GM12864 (cell line): ENCODE data around the gene MIF.
"Not testable (repeated sequence)": the region's sequence is repeated elsewhere in the genome, so short reads cannot be mapped to it uniquely, and the experiment has no call there.

Experiments
- DNase-seq: peaks from one replicate; pipeline ENCODE4 v3.0.0-alpha.2; 2011; ENCODE audit warnings: low read depth
- H3K4me3 ChIP-seq: 2 replicates; pipeline ENCODE4 v1.5.1; 2011; ENCODE audit warnings: mild to moderate bottlenecking, low read depth, low read length, control low read depth
- CTCF ChIP-seq: IDR thresholded peaks from 2 replicates; pipeline ENCODE4 v1.5.1; 2011; ENCODE audit warnings: low read depth, mild to moderate bottlenecking, moderate library complexity, low read length, control low read depth, inconsistent platforms; ENCODE audit errors: missing control alignments

Gene MIF

GRCh38 chr22:23897320-23897719 is 3.1 kb downstream of the MIF start:
- DNase-seq, result no peak
- no peak overlapping the region for H3K4me3 ChIP-seq
- no peak for TF ChIP-seq CTCF

DNA sequence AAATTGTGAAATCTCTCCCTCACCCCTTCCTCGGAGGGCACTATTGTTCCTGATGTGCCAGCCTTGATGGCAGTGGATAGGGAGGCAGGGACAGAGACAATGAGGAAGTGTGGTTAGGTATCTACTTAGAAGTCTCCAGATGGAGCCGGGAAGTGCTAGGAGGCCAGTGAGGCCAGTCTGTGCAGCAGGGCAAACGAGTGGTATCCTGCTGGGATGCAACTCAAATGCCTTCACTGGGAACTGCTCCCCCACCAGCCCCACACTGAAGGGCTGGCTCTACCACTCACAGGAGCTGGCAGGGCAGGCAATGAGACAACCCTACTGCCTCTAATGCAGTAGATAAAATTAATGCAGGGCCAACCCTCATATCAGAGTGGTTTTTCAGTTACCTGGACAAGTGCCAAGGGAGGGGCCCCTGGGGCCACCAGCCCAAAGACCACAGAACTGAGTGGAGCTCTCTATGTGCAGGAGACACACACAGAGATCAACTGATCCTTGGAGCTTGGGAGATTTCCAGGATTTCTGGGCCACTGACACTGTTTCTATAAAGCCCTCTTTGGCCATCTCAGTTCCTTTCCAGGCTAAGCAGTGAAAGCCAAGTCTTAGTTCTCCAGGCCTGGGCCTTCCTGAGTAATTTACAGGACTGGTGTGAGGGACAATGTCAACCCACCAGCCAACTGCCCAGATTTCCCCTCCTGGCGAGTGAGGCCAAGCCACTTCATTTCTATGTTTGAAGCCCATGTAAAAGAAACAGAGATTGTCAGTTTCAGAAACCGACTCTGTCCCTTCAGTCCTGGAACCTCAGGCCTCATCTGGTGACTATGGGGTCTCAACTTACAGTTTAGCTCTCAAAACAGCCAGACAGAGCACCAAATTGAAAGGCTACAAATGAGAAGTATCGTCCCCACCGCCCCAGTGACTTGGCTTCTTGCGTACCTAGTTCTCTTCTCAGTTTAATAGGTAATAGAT is 4.1 kb downstream of the MIF start:
- no peak for DNase-seq
- H3K4me3 ChIP-seq, result no peak overlapping the region
- no peak for TF ChIP-seq CTCF

DNA sequence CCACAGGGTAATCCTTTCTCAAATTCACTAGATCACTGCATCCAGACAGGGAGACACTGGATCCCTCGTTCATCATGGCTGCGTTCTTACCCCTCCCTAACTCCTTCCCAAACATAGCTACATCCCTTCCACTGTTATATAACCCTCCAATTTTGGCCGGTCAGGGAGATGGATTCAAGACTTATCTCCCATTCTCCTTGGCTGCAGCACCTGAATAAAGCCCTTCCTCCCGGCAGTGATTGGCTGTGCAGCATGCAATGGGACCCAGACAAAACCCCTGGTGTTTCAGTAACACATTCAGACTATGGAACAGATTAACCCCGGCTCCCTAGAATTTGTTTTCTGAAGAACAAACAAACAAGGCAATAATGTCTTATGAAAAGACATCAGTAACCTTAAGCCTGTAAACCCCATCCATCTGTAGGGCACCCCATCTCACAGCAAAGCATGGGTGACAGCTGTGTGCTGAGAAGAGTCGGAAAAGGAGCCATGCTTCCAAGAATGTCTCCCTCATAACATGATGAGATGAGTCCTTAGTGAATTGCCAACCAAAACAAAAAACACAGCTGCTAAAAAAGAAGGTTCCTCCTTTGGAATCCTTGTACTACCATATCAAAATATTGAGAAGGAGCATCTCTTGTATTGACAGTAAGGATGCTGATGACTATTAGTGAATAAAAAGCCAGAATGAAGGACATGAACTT is 5.0 kb downstream of the MIF start:
- DNase-seq, result no peak
- TF ChIP-seq CTCF, result no peak
- no peak overlapping the region for H3K4me3 ChIP-seq

GRCh38 chr22:23900227-23900626 is 6.0 kb downstream of the MIF start:
- DNase-seq, H3K4me3 ChIP-seq: not testable (repeated sequence)

DNA sequence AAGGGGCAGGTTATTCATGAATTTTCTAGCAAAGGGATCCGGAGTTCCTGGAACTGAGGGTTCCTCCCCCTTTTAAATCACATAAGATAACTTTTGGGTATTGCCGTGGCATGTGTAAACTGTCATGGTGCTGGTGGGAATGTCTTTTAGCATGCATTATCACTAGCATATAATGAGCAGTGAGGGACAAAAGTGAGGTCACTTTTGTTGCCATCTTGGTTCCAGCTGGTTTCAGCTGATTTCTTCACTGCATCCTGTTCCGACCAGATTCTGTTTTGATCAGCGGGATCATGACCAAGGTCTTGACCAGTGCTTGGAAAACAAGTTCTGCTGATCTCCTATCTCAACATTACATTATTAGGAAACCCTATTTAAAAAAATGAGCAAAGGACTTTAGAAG is 7.4 kb downstream of the MIF start:
- no peak for TF ChIP-seq CTCF
- H3K4me3 ChIP-seq, result no peak overlapping the region
- no peak for DNase-seq

DNA sequence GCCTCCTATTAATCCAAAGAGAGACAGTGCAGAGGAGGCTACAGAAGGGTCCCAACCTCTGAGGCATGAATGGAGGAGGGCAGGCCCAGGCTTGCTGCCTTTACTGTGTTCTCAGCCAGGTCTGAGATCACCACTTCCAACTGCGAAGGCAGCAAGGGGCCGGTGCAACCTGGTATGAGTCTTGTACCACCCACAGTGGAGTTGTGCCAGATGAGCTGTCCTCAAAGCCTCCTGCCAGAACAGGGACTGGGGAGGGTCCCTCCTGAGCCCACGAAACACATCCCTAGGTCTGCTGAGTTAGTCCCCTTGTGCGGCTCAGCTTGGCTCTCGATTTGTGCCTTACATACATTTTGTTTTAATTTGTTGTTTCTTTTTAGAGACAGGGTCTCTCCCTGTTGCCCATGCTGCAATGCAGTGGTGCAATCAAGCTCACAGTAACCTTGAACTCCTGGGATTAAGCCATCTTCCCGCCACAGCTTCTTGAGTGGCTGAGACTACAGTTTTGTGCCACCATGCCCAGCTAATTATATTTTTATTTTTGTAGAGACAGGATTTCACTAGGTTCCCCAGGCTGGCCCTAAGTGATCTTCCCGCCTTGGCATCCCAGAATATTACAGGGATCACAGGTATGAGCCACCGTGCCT is 9.3 kb downstream of the MIF start:
- H3K4me3 ChIP-seq, result no peak overlapping the region
- no peak for DNase-seq
- TF ChIP-seq CTCF, result no peak

DNA sequence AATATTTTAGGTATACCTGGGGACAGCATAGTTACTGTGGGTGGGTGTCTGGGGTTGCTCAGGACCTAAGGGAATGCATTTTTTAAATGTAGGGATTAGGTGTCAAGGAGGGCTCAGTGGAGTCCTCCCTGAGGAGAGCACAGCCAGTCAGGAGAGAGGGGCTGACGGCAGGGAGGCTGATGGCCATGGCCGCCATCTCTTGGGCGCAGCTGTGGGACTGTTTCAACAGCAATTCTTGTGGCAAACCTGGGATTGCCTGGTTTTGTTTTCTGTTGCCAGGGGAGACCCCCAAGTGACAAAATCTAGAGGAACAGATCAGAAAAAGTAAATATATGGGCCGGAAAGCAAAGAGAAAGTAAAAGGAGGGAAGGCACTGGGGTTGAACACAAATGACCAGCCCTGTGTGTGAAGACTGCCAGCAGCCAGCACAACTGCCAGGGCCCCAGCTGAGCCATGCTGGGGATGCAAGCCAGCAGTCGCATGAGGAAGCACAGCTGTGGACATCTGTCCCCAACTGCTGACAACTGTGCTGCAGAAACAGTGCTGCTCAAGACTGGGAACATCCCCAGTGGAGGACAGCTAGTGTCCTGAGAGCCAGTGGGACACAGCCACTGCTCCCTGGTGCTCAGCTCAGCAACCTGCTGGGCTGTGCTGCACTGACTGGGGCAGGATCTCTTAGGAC is 10.5 kb downstream of the MIF start:
- H3K4me3 ChIP-seq, result no peak overlapping the region
- no peak for DNase-seq
- no peak for TF ChIP-seq CTCF
